ENCODE results near the gene MAPKAPK3. TPM values are rescaled to one million over a fixed set of nuclear protein-coding genes. Genes with fewer than 3 reads are reported as not detected.

The MAPKAPK3 gene
- total RNA-seq, 4 donors from 2014 or later, result 66.1 to 147 (median 97.5) TPM

DNA sequence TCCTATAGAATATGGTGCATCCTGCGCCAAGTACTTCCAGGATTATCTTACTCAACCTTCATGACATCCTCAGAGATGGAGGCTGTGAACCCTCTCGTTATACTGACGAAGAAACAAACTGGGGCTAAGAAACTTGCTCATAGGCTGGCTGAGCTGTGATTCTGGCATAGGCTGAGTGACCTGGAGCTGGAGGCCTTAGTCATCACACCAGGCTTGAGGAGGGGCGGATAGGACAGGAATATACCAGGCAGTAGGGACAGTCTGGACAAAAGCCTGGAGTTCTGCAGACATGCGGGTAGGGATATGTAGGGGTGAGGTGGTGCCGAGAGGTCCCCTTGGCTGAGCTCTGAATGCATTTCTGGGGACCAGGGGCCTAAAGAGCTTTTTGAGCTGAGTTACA is 29.6 kb upstream of the MAPKAPK3 start:
- WGBS, 2 donors, result 91 to 97% methylated on average over 6 of the region's 6 CpGs
- intact Hi-C loops (cut with DNase I), result no loop called here
- H3K27ac ChIP-seq, result peak overlapping the region; percentile 22 to 98 (median 96)

DNA sequence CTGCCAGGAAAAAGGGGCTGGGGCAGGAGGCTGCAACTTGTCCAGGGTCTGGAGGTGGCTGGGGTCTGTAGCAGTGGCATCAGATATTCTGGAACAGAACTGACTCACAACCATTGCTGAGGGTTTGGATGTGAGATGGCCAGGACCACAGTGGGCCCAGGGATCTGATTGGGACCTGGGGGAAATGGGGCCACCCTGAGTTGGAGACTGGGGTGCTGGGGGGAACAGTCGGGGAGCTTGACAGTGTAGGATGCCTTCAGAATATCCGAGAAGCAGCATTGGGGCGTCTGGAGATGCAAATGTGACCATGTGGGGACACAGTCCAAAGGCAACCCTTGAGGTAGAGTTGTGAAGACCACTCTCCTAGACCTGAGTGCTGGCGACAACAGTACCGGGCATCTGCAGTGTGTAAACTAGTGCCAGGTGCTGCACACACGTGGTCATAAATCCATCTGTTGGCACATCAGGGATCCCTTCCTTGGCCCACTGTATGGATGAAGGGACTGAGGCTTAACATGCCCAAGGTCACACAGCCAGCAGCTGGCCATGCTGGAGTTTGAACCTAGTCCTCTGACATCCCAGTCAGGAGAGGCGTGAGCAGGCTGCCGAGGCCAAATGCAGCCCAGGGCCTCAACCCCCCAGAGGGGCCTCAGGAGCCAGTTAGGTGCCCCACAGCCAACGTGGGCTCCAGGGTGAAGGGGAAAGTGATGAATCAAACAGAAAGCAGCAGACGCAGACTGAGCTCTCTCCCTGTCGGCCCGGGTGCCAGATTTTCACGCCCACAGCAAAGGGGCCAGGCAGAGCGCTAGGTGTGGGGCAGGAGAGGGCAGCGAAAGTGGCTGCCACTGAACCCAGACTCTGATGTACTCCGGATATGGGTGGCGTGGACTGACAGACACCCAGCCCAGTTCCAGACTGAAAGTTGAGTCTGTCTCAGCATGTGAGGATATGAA is 28.9 kb upstream of the MAPKAPK3 start:
- DNase-seq, result peak in 1 of 2 donors; percentile 41
- TF ChIP-seq, protein P1, sequence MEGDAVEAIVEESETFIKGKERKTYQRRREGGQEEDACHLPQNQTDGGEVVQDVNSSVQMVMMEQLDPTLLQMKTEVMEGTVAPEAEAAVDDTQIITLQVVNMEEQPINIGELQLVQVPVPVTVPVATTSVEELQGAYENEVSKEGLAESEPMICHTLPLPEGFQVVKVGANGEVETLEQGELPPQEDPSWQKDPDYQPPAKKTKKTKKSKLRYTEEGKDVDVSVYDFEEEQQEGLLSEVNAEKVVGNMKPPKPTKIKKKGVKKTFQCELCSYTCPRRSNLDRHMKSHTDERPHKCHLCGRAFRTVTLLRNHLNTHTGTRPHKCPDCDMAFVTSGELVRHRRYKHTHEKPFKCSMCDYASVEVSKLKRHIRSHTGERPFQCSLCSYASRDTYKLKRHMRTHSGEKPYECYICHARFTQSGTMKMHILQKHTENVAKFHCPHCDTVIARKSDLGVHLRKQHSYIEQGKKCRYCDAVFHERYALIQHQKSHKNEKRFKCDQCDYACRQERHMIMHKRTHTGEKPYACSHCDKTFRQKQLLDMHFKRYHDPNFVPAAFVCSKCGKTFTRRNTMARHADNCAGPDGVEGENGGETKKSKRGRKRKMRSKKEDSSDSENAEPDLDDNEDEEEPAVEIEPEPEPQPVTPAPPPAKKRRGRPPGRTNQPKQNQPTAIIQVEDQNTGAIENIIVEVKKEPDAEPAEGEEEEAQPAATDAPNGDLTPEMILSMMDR (IDR thresholded peaks at IDR 0.05), result no peak
- TF ChIP-seq POLR2A (IDR thresholded peaks at IDR 0.05), result no peak
- intact Hi-C loops (cut with DNase I), result no loop called here
- Histone ChIP-seq H3K9me3 (no peaks in the 10 kb centered on the region), H3K27me3 (no peaks in the 10 kb centered on the region), H3K27ac (peak overlapping the region; percentile 36 to 98 (median 96)), H3K4me3 (replicated peaks in 1 of 3) (no peak overlapping the region), H3K4me1 (peaks cover 49 to 80% of the 10 kb centered on the region in 2 donors), H3K36me3 (no peaks in the 10 kb centered on the region)
- 65 to 71% methylated on average over 17 of the region's 17 CpGs for WGBS, 2 donors

More for the DNA sequence above, 29.6 kb upstream of the MAPKAPK3 start:
- TF ChIP-seq, protein P1 (IDR thresholded peaks at IDR 0.05), result no peak
- no peak for TF ChIP-seq POLR2A (IDR thresholded peaks at IDR 0.05)
- no peaks in the 10 kb centered on the region for H3K27me3 ChIP-seq
- DNase-seq, result peak in 1 of 2 donors; percentile 37
- peaks cover 49 to 80% of the 10 kb centered on the region in 2 donors for H3K4me1 ChIP-seq
- no peak overlapping the region for H3K4me3 ChIP-seq (replicated peaks in 1 of 3)
- H3K36me3 ChIP-seq, result no peaks in the 10 kb centered on the region
- no peaks in the 10 kb centered on the region for H3K9me3 ChIP-seq

DNA sequence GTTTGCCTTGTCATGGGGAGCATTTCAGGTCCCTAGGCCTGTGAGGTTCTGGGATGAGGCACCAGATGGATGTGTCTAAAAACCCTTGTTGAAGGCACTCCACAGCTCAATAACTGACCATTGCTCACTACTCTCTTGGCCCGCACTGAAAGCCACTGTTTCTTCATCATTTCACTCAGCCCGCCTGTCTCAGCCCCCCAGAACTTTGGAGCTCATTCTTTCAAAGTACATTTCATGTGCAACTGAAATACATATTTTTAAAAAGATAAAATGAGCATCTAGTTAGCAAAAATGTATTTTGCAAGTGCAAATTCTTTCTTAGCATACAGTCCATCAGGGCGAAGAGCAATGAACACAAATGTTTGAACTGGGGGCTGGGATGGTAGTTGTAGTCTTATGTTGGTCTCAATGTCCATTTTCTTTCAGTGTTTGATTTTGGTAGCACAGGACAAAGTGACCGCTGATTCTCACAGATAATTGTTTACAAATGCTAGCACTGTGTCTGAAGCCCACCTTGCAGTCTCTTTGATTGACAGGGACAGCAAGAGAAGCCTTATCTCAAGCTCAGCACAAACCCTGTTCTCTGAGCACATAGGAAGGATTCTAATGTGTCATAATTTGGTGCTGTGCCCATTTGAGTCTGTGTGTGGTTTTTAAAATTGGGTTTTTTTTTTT is 28.1 kb upstream of the MAPKAPK3 start:
- no peak for TF ChIP-seq POLR2A (IDR thresholded peaks at IDR 0.05)
- intact Hi-C loops (cut with DNase I), result no loop called here
- WGBS, 2 donors, result 80 to 97% methylated on average over 4 of the region's 4 CpGs
- no peak overlapping the region for H3K4me3 ChIP-seq (replicated peaks in 1 of 3)
- peak overlapping the region; percentile 19 to 46 (median 22) for H3K27ac ChIP-seq
- H3K27me3 ChIP-seq, result no peaks in the 10 kb centered on the region
- H3K36me3 ChIP-seq, result no peaks in the 10 kb centered on the region
- H3K4me1 ChIP-seq, result peaks cover 45 to 79% of the 10 kb centered on the region in 2 donors
- no peaks in the 10 kb centered on the region for H3K9me3 ChIP-seq
- DNase-seq, result no peak

DNA sequence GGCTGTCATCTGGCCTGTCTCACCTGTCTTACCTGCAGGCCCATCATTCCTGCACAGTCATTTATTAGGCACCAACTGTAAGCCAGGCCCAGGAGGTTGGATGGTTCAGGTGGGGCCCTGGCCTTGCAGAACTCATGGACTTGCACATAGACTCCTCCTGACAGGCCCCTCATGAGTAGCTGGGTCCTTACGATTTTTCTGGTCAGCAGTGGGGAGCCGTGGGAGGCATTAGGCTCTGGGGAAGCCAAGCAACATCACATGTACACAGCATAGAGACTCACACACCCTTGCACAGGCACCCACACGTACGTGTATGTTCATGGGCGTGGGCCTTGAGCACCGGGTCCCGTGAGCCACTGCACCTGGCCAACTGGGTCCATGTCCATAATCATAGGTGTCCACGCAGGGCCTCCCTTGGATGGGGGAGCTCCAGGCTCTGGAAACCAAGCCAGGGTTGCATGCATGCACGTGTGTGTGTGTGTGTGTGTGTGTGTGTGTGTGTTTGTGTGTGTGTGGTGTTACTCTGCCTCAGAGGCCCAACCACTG is 25.7 kb upstream of the MAPKAPK3 start:
- peak overlapping the region; percentile 37 to 68 (median 59) for H3K27ac ChIP-seq
- H3K4me1 ChIP-seq, result peaks cover 22 to 63% of the 10 kb centered on the region in 2 donors
- no peak for DNase-seq
- no peaks in the 10 kb centered on the region for H3K9me3 ChIP-seq
- WGBS, 2 donors, result 56 to 85% methylated on average over 4 to 6 of the region's 9 CpGs
- TF ChIP-seq, protein P1 (IDR thresholded peaks at IDR 0.05), result no peak
- TF ChIP-seq POLR2A (IDR thresholded peaks at IDR 0.05), result no peak
- H3K4me3 ChIP-seq (replicated peaks in 1 of 3), result no peak overlapping the region
- no peaks in the 10 kb centered on the region for H3K27me3 ChIP-seq
- H3K36me3 ChIP-seq, result no peaks in the 10 kb centered on the region
- intact Hi-C loops (cut with DNase I), result no loop called here

DNA sequence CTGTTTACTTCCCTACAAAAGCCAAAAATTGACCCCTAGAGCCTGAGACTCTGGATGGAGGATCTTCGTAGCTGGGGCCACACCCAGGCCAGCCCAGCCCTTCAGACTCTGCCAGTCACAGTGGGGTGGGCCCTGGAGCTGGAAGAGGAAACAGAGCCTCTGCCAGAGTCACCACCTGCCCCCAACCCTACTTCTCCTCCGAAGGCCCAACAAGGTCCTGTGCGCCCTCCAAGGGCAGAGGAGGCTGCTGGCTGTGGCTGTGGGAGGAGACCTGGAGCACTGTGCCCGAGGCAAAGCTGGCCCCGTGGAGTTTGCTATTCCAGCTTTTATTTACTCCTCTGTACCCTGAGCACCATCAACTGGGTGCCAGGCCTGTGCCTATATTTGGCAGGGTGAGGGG is 24.4 kb upstream of the MAPKAPK3 start:
- intact Hi-C loops (cut with DNase I), result no loop called here
- WGBS, 2 donors, result 49 to 62% methylated on average over 5 of the region's 5 CpGs
- Histone ChIP-seq H3K36me3 (no peaks in the 10 kb centered on the region), H3K4me3 (replicated peaks in 1 of 3) (no peak overlapping the region), H3K27me3 (no peaks in the 10 kb centered on the region), H3K9me3 (no peaks in the 10 kb centered on the region), H3K4me1 (peaks cover 21 to 52% of the 10 kb centered on the region in 2 donors), H3K27ac (peak overlapping the region; percentile 33 to 47 (median 43))
- DNase-seq, result no peak
- TF ChIP-seq, protein P1 (IDR thresholded peaks at IDR 0.05), result no peak
- no peak for TF ChIP-seq POLR2A (IDR thresholded peaks at IDR 0.05)
